Smooth muscle cell (in vitro differentiated cells): ENCODE data around the gene ERAP2. TPM values are rescaled to one million over a fixed set of nuclear protein-coding genes. Genes with fewer than 3 reads are reported as not detected.

ENCODE experiments used
- DNase-seq: peaks from one replicate; lab custom pipeline; 2025; ENCODE audit not compliant: unreplicated experiment; lab: John Stamatoyannopoulos, UW
- H2AFZ ChIP-seq: fragments of 200-600 bp; sonication (generic); 2 replicates; pipeline ENCODE4 v1.6.0; 2016; ENCODE audit warnings: antibody characterized with exemption, low read depth, mild to moderate bottlenecking
- H3F3A ChIP-seq: fragments of 200-600 bp; sonication (generic); 2 replicates; pipeline ENCODE4 v1.6.0; 2017; ENCODE audit warnings: antibody characterized with exemption, low read depth
- H3K27ac ChIP-seq: fragments of 200-600 bp; sonication (generic); 2 replicates; pipeline ENCODE4 v1.5.1; 2016; ENCODE audit warnings: low read depth, mild to moderate bottlenecking
- H3K27me3 ChIP-seq: fragments of 200-600 bp; sonication (generic); 2 replicates; pipeline ENCODE4 v1.6.1; 2016; ENCODE audit warnings: low read depth, mild to moderate bottlenecking
- H3K36me3 ChIP-seq: fragments of 200-600 bp; sonication (generic); 2 replicates; pipeline ENCODE4 v1.5.1; 2016; ENCODE audit warnings: low read depth
- H3K4me1 ChIP-seq: fragments of 200-600 bp; sonication (generic); 2 replicates; pipeline ENCODE4 v1.5.1; 2016; ENCODE audit warnings: low read depth
- H3K4me2 ChIP-seq: fragments of 200-600 bp; sonication (generic); 2 replicates; pipeline ENCODE4 v1.6.0; 2016; ENCODE audit warnings: mild to moderate bottlenecking
- H3K4me3 ChIP-seq: fragments of 200-600 bp; sonication (generic); 2 replicates; pipeline ENCODE4 v1.5.1; 2016; ENCODE audit warnings: mild to moderate bottlenecking
- H3K79me2 ChIP-seq: fragments of 200-600 bp; sonication (generic); 2 replicates; pipeline ENCODE4 v1.6.0; 2016; ENCODE audit warnings: low read depth, mild to moderate bottlenecking
- H3K9ac ChIP-seq: fragments of 200-600 bp; sonication (generic); 2 replicates; pipeline ENCODE4 v1.6.0; 2016; ENCODE audit warnings: low read depth
- H3K9me3 ChIP-seq: fragments of 200-600 bp; sonication (generic); replicated peaks from 2 replicates; pipeline ENCODE4 v1.5.1; 2016; ENCODE audit warnings: low read depth
- H4K20me1 ChIP-seq: fragments of 200-600 bp; sonication (generic); 2 replicates; pipeline ENCODE4 v1.6.0; 2016; ENCODE audit warnings: low read depth
- WGBS: methylation state at CpG from one replicate; pipeline ENCODE4 v1.1.7; 2016; ENCODE audit warnings: low lambda C conversion rate; 5-methylcytosine and 5-hydroxymethylcytosine counted together
- polyA plus RNA-seq: library from polyadenylated mRNA; unstranded; fragments of >200 nt; fragmentation: Nextera tagmentation; extraction: Ambion mirVana; gene quantifications from 2 replicates; pipeline ENCODE4 v1.2.1, GENCODE V29; 2016
- total RNA-seq: library from RNA; depleted of rRNA; stranded (reverse); fragments of >200 nt; gene quantifications from 2 replicates; pipeline ENCODE4 v1.2.3, GENCODE V29; 2014
- TF ChIP-seq, protein P1 (sequence below): fragments of 200-600 bp; sonication (generic); IDR thresholded peaks from 2 replicates; pipeline ENCODE4 v1.5.1; 2017; ENCODE audit warnings: borderline replicate concordance, mild to moderate bottlenecking, antibody characterized with exemption; ENCODE audit not compliant: insufficient read depth, poor library complexity, severe bottlenecking

ERAP2 gene
- total and polyA plus RNA-seq, 2 experiments from 2014 or later, result 0.72 TPM; not detected in 1

GRCh38 chr5:96868603-96869371 lies 7.5 kb upstream of the ERAP2 start:
- no peak for DNase-seq
- peaks cover 13% of the 10 kb centered on the region for H3K4me1 ChIP-seq
- H3F3A ChIP-seq, result no peaks in the 10 kb centered on the region
- H2AFZ ChIP-seq, result no peak overlapping the region
- 49% methylated on average over 6 of the region's 6 CpGs for WGBS
- H3K9ac ChIP-seq, result no peak overlapping the region
- H3K27ac ChIP-seq, result no peak overlapping the region
- H3K9me3 ChIP-seq, result no peaks in the 10 kb centered on the region
- no peaks in the 10 kb centered on the region for H3K36me3 ChIP-seq
- no peak overlapping the region for H3K4me3 ChIP-seq
- no peaks in the 10 kb centered on the region for H4K20me1 ChIP-seq
- H3K4me2 ChIP-seq, result no peak overlapping the region
- no peaks in the 10 kb centered on the region for H3K27me3 ChIP-seq
- no peaks in the 10 kb centered on the region for H3K79me2 ChIP-seq
- TF ChIP-seq, protein P1, sequence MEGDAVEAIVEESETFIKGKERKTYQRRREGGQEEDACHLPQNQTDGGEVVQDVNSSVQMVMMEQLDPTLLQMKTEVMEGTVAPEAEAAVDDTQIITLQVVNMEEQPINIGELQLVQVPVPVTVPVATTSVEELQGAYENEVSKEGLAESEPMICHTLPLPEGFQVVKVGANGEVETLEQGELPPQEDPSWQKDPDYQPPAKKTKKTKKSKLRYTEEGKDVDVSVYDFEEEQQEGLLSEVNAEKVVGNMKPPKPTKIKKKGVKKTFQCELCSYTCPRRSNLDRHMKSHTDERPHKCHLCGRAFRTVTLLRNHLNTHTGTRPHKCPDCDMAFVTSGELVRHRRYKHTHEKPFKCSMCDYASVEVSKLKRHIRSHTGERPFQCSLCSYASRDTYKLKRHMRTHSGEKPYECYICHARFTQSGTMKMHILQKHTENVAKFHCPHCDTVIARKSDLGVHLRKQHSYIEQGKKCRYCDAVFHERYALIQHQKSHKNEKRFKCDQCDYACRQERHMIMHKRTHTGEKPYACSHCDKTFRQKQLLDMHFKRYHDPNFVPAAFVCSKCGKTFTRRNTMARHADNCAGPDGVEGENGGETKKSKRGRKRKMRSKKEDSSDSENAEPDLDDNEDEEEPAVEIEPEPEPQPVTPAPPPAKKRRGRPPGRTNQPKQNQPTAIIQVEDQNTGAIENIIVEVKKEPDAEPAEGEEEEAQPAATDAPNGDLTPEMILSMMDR, result peak; percentile 74

DNA sequence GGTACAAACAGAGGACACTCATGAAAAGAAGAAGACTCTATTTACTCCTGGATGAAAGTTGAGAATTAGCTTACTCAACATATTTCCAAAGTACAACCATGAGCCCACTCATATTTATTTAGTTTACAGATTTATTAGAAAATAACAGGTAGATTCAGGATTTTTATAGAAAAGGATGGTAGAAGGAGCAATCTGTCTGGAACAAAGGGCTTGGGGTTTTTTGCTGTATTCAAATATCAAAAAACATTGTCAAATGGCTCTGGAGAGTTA lies 7.0 kb upstream of the ERAP2 start:
- TF ChIP-seq, protein P1, result no peak
- no peak overlapping the region for H2AFZ ChIP-seq
- H3K36me3 ChIP-seq, result no peaks in the 10 kb centered on the region
- no peaks in the 10 kb centered on the region for H3K9me3 ChIP-seq
- H3K4me1 ChIP-seq, result peaks cover 13% of the 10 kb centered on the region
- H3K4me3 ChIP-seq, result no peak overlapping the region
- no peaks in the 10 kb centered on the region for H3K27me3 ChIP-seq
- no peak for DNase-seq
- H3K9ac ChIP-seq, result no peak overlapping the region
- H3K27ac ChIP-seq, result no peak overlapping the region
- no peaks in the 10 kb centered on the region for H3K79me2 ChIP-seq
- H3K4me2 ChIP-seq, result no peak overlapping the region
- H4K20me1 ChIP-seq, result no peaks in the 10 kb centered on the region
- no peaks in the 10 kb centered on the region for H3F3A ChIP-seq

- no peak overlapping the region for H3K4me2 ChIP-seq
- no peak overlapping the region for H3K27ac ChIP-seq
- H3K79me2 ChIP-seq, result no peaks in the 10 kb centered on the region
- no peaks in the 10 kb centered on the region for H3K36me3 ChIP-seq
- peaks cover 13% of the 10 kb centered on the region for H3K4me1 ChIP-seq
- H3K27me3 ChIP-seq, result no peaks in the 10 kb centered on the region
- no peaks in the 10 kb centered on the region for H3F3A ChIP-seq
- H4K20me1 ChIP-seq, result no peaks in the 10 kb centered on the region
- 57% methylated on average over 4 of the region's 4 CpGs for WGBS
- H2AFZ ChIP-seq, result no peak overlapping the region
- TF ChIP-seq, protein P1, result no peak
- H3K9me3 ChIP-seq, result no peaks in the 10 kb centered on the region
- H3K9ac ChIP-seq, result no peak overlapping the region
- no peak overlapping the region for H3K4me3 ChIP-seq
- DNase-seq, result no peak
Measured at GRCh38 chr5:96870094-96871026, 5.9 kb upstream of the ERAP2 start.
